H1 (cell line): Measurements from ENCODE around the gene CRYM. TPM values are rescaled to one million over a fixed set of nuclear protein-coding genes. Genes with fewer than 3 reads are reported as not detected.

Experiments used
- CTCF ChIA-PET: fragments of 300-600 bp; sonication (Branson Sonifier 250); formaldehyde crosslinking; loops from one replicate; lab custom pipeline; 2021; ENCODE audit not compliant: partially characterized antibody; lab: Charles Lee
- POLR2A ChIA-PET: fragments of 300-600 bp; sonication (Branson Sonifier 250); formaldehyde crosslinking; loops from one replicate; lab custom pipeline; 2021; ENCODE audit warnings: inconsistent platforms; ENCODE audit not compliant: partially characterized antibody; lab: Charles Lee
- DNase-seq, 2 experiments: peaks; one replicate each; pipeline versions ENCODE4 v3.0.0 to v3.0.0-alpha.2; 2010 to 2022; ENCODE audit warnings: low spot score in 2 of 2, low read depth in 1 of 2, mixed read lengths in 1 of 2
- FAIRE-seq: peaks from 2 replicates; lab custom pipeline; 2011; peaks lifted over from hg19 to GRCh38; lab: Jason Lieb, UNC
- H2AFZ ChIP-seq: 2 replicates; pipeline ENCODE4 v1.8.1; 2012; ENCODE audit warnings: low read length, inconsistent platforms
- H2AK5ac ChIP-seq: 2 replicates; pipeline ENCODE4 v1.6.1; 2013; ENCODE audit warnings: low read depth, low read length
- H2BK120ac ChIP-seq: replicated peaks from 2 replicates; pipeline ENCODE3; 2013; ENCODE audit warnings: low read depth, low read length, inconsistent platforms
- H2BK12ac ChIP-seq: 2 replicates; pipeline ENCODE4 v1.6.1; 2013; ENCODE audit warnings: low read depth, low read length
- H2BK15ac ChIP-seq: 2 replicates; pipeline ENCODE4 v1.6.1; 2013; ENCODE audit warnings: low read length
- H2BK20ac ChIP-seq: 2 replicates; pipeline ENCODE4 v1.6.1; 2013; ENCODE audit warnings: low read length
- H2BK5ac ChIP-seq: 2 replicates; pipeline ENCODE4 v1.6.1; 2013; ENCODE audit warnings: low read depth, low read length
- H3K14ac ChIP-seq: 2 replicates; pipeline ENCODE4 v1.6.1; 2013; ENCODE audit warnings: inconsistent platforms; ENCODE audit not compliant: insufficient read length
- H3K18ac ChIP-seq: 2 replicates; pipeline ENCODE4 v1.6.1; 2013; ENCODE audit warnings: low read length; ENCODE audit errors: extremely low read depth
- H3K23ac ChIP-seq: 2 replicates; pipeline ENCODE4 v1.6.1; 2013; ENCODE audit warnings: inconsistent platforms; ENCODE audit not compliant: insufficient read length
- H3K23me2 ChIP-seq: 2 replicates; pipeline ENCODE4 v1.6.1; 2013; ENCODE audit warnings: low read depth, low read length
- H3K27ac ChIP-seq: 2 replicates; pipeline ENCODE4 v1.6.1; 2011; ENCODE audit warnings: low read depth, low read length, inconsistent platforms
- H3K27me3 ChIP-seq, 4 experiments: replicated peaks in 1 of 4; 1 replicate in 1 of 4; 2 replicates in 3 of 4; pipeline versions ENCODE4 v1.6.1 to v1.8.1; 2011 to 2013; ENCODE audit warnings: low read length in 3 of 4, mild to moderate bottlenecking in 3 of 4, inconsistent platforms in 2 of 4, mixed read lengths in 2 of 4, moderate library complexity in 1 of 4; ENCODE audit not compliant: control insufficient read depth in 3 of 4, insufficient read depth in 3 of 4; ENCODE audit errors: extremely low read depth in 1 of 4
- H3K36me3 ChIP-seq, 4 experiments: 2 replicates each; pipeline versions ENCODE4 v1.6.1 to v1.8.1; 2011 to 2013; ENCODE audit warnings: mild to moderate bottlenecking in 4 of 4, low read length in 3 of 4, moderate library complexity in 2 of 4, control low read depth in 1 of 4, inconsistent platforms in 1 of 4; ENCODE audit not compliant: insufficient read depth in 4 of 4, control insufficient read depth in 2 of 4
- H3K4ac ChIP-seq: replicated peaks from 2 replicates; pipeline ENCODE3; 2013; ENCODE audit warnings: low read length, low read depth, mixed read lengths, inconsistent platforms; ENCODE audit not compliant: insufficient read length
- H3K4me1 ChIP-seq, 4 experiments: replicated peaks in 1 of 4; 1 replicate in 1 of 4; 2 replicates in 3 of 4; pipeline versions ENCODE4 v1.6.1 to v1.8.1; 2011 to 2013; ENCODE audit warnings: low read length in 3 of 4, inconsistent platforms in 2 of 4, mixed read lengths in 1 of 4; ENCODE audit not compliant: insufficient read depth in 4 of 4, control insufficient read depth in 3 of 4
- H3K4me2 ChIP-seq, 2 experiments: 2 replicates each; pipeline versions ENCODE4 v1.6.1 to v1.8.1; 2011 to 2013; ENCODE audit warnings: low read depth in 2 of 2, low read length in 2 of 2, control low read depth in 1 of 2, inconsistent platforms in 1 of 2, mild to moderate bottlenecking in 1 of 2; ENCODE audit not compliant: insufficient read depth in 1 of 2
- H3K4me3 ChIP-seq, 4 experiments: fragments of 200-600, 300-600 bp in 1 of 4; sonication (generic), shearing (Covaris generic), sonication (Bioruptor Twin) in 1 of 4; 2 replicates each; pipeline versions ENCODE4 v1.5.1 to v1.8.1; 2011 to 2016; ENCODE audit warnings: low read length in 4 of 4, low read depth in 3 of 4, control low read depth in 2 of 4, inconsistent platforms in 2 of 4, mild to moderate bottlenecking in 2 of 4, mixed read lengths in 1 of 4, moderate library complexity in 1 of 4; ENCODE audit not compliant: insufficient read depth in 2 of 4; ENCODE audit errors: extremely low read depth in 1 of 4
- H3K56ac ChIP-seq: replicated peaks from 2 replicates; pipeline ENCODE3; 2013; ENCODE audit warnings: low read depth, mild to moderate bottlenecking, mixed read lengths, low read length, inconsistent platforms; ENCODE audit not compliant: insufficient read length
- H3K79me1 ChIP-seq: 2 replicates; pipeline ENCODE4 v1.6.1; 2013; ENCODE audit warnings: low read depth, low read length, control low read depth
- H3K79me2 ChIP-seq, 2 experiments: 2 replicates each; pipeline versions ENCODE4 v1.6.1 to v1.8.1; 2012 to 2013; ENCODE audit warnings: low read length in 2 of 2, mild to moderate bottlenecking in 2 of 2, inconsistent platforms in 1 of 2; ENCODE audit not compliant: insufficient read depth in 2 of 2, control insufficient read depth in 1 of 2
- H3K9ac ChIP-seq, 4 experiments: replicated peaks in 1 of 4; 1 replicate in 1 of 4; 2 replicates in 3 of 4; pipeline versions ENCODE4 v1.6.1 to v1.8.1; 2011 to 2013; ENCODE audit warnings: low read depth in 3 of 4, low read length in 3 of 4, control low read depth in 2 of 4, mild to moderate bottlenecking in 2 of 4, moderate library complexity in 2 of 4, inconsistent platforms in 1 of 4; ENCODE audit errors: extremely low read depth in 1 of 4
- H3K9me3 ChIP-seq, 2 experiments: 2 replicates each; pipeline versions ENCODE4 v1.6.1 to v1.8.1; 2012 to 2013; ENCODE audit warnings: mild to moderate bottlenecking in 2 of 2, moderate library complexity in 2 of 2, control low read depth in 1 of 2, inconsistent platforms in 1 of 2, low read depth in 1 of 2, low read length in 1 of 2, mixed read lengths in 1 of 2; ENCODE audit not compliant: insufficient read depth in 2 of 2
- H4K20me1 ChIP-seq, 2 experiments: replicated peaks in 1 of 2; 2 replicates each; pipeline versions ENCODE3 to v1.8.1; 2011 to 2013; ENCODE audit warnings: inconsistent platforms in 2 of 2, low read length in 2 of 2, mild to moderate bottlenecking in 1 of 2; ENCODE audit not compliant: insufficient read depth in 2 of 2, control insufficient read depth in 1 of 2
- H4K5ac ChIP-seq: 2 replicates; pipeline ENCODE4 v1.6.1; 2013; ENCODE audit warnings: low read length, low read depth, mixed read lengths, inconsistent platforms; ENCODE audit not compliant: insufficient read length
- H4K8ac ChIP-seq: 2 replicates; pipeline ENCODE4 v1.8.0; 2013; ENCODE audit warnings: mild to moderate bottlenecking, moderate library complexity, low read length, inconsistent platforms; ENCODE audit not compliant: insufficient read depth; ENCODE audit errors: extremely low read depth
- H4K91ac ChIP-seq: replicated peaks from 2 replicates; pipeline ENCODE3; 2013; ENCODE audit warnings: low read length, mixed read lengths, inconsistent platforms; ENCODE audit not compliant: insufficient read length
- HDAC2 ChIP-seq, 2 experiments: fragments of 300-600 bp in 1 of 2; sonication (generic) in 1 of 2; IDR thresholded peaks; 2 replicates each; pipeline ENCODE4 v1.6.1; 2011 to 2012; ENCODE audit warnings: low read depth in 2 of 2, low read length in 2 of 2, mild to moderate bottlenecking in 2 of 2, moderate library complexity in 2 of 2, borderline replicate concordance in 1 of 2, inconsistent platforms in 1 of 2
- SIN3A ChIP-seq, 2 experiments: IDR thresholded peaks in 1 of 2; conservative IDR thresholded peaks in 1 of 2; 2 replicates each; pipeline ENCODE4 v1.6.1; 2011 to 2012; ENCODE audit warnings: low read length in 2 of 2, improper control_type of control experiment in 1 of 2, low read depth in 1 of 2, mild to moderate bottlenecking in 1 of 2
- WGBS, 2 experiments: shearing (Covaris generic) in 1 of 2; methylation state at CpG; one replicate each; pipeline versions ENCODE4 v1.1.6 to v1.1.7; 2013 to 2015; ENCODE audit warnings: low lambda C conversion rate in 2 of 2, mixed read lengths in 2 of 2, inconsistent platforms in 1 of 2, low coverage in 1 of 2, missing lambda C conversion rate in 1 of 2; ENCODE audit not compliant: insufficient replicate concordance in 2 of 2, insufficient coverage in 1 of 2, insufficient read length in 1 of 2; ENCODE audit errors: extremely low coverage in 1 of 2, missing lambda C conversion rate in 1 of 2; 5-methylcytosine and 5-hydroxymethylcytosine counted together
- polyA plus RNA-seq, 7 experiments: library from polyadenylated mRNA; depleted of rRNA in 3 of 7; stranded (reverse) in 5 of 7; unstranded in 2 of 7; fragments of >200 nt in 5 of 7; fragments of 200-250 nt in 2 of 7; gene quantifications; 1 replicate in 5 of 7; 2 replicates in 1 of 7; 4 replicates in 1 of 7; pipeline versions ENCODE4 v1.2.1 to v1.2.3, GENCODE V29; 2011 to 2013; ENCODE audit warnings: missing spikeins in 2 of 7, mixed read lengths in 2 of 7
- total RNA-seq: library from RNA; stranded (reverse); fragmentation: NEBNext Ultra II Directional; extraction: Animal tissue kit (Norgen Biotek cat#: 25700); gene quantifications from 2 replicates; pipeline ENCODE4 v1.2.1, GENCODE V29; 2021

Gene CRYM
- total and polyA plus RNA-seq, 2 of the 8 experiments (the other 6 are each of a cell fraction or from before 2014, with no cell fraction given), result 12.9 to 40.4 TPM

DNA sequence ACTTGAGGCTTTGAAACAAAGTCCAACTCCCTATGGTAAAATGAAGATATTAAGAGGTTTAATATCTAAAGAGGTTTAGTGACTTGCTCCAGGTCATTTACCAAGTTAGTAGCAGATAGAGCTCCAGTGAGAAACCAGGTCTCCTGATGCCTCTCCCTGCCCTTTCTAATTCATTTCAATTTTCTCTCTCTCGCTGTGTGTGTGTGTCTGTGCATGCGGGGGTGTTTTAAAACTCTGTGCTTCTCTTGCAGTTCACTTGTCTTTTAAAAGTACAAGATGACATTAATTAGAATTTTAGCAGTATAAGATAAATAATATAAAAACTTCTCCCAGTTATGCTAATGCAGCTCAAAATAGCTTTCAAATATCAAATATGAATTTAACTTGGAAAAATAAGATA is 58.5 kb downstream of the CRYM start:
- no peak for TF ChIP-seq HDAC2 (IDR thresholded peaks at IDR 0.05; ENCODE audit: borderline replicate concordance in 1 of 2, low read depth in 2 of 2, low read length in 2 of 2)
- no peak for TF ChIP-seq SIN3A (conservative IDR thresholded peaks at IDR 0.05 in 1 of 2, IDR thresholded peaks at IDR 0.05 in 1 of 2; ENCODE audit: low read depth in 1 of 2, low read length in 2 of 2)
- Histone ChIP-seq H3K56ac (no peak overlapping the region), H3K23ac (no peak overlapping the region), H3K79me2 (no peaks in the 10 kb centered on the region), H3K9me3 (no peaks in the 10 kb centered on the region), H3K4me2 (no peak overlapping the region), H2BK12ac (no peak overlapping the region), H4K5ac (no peak overlapping the region), H4K20me1 (no peaks in the 10 kb centered on the region), H2AK5ac (no peak overlapping the region), H4K91ac (no peak overlapping the region), H3K27ac (no peak overlapping the region), H2BK15ac (no peak overlapping the region), H3K4me1 (peaks cover 3 to 15% (median 12%) of the 10 kb centered on the region in 4 experiments; a peak in 6 of 7 replicates), H4K8ac (no peak overlapping the region), H3K14ac (no peak overlapping the region), H3K79me1 (no peaks in the 10 kb centered on the region), H3K9ac (no peak overlapping the region), H2BK20ac (no peak overlapping the region), H2BK5ac (no peak overlapping the region), H2AFZ (no peak overlapping the region), H3K36me3 (no peaks in the 10 kb centered on the region), H2BK120ac (no peak overlapping the region), H3K27me3 (no peaks in the 10 kb centered on the region), H3K4ac (no peak overlapping the region), H3K23me2 (no peaks in the 10 kb centered on the region), H3K4me3 (no peak overlapping the region), H3K18ac (no peak overlapping the region)
- 97% methylated on average over 2 of the region's 2 CpGs; no CpG with 5 or more reads in 1 of the 2 experiments for WGBS, 2 experiments
- POLR2A ChIA-PET, result no interaction called here
- CTCF ChIA-PET, result interaction anchor here (0.6 to 1.6 kb wide), 3 partner anchors 18 to 365 kb away, joined by 3 to 4 read pairs (median 3); no protein-coding TSS in a partner anchor
- DNase-seq, result no peak
- FAIRE-seq, result no peak
